ENCODE data around the gene ISYNA1. TPM values are rescaled to one million over a fixed set of nuclear protein-coding genes. Genes with fewer than 3 reads are reported as not detected.

ISYNA1 gene
- total and polyA plus RNA-seq, 2 donors (not counting 3 experiments of a cell fraction or from before 2014, with no cell fraction given): 69.0 to 70.2 TPM

GRCh38 chr19:18399008-18399407, 38.9 kb downstream of the ISYNA1 start:
- no peak overlapping the region for H3K9ac ChIP-seq (replicated peaks; ENCODE audit: extremely low read depth, insufficient read depth, low read length)
- no peaks in the 10 kb centered on the region for H3K9me1 ChIP-seq (replicated peaks; ENCODE audit: control insufficient read depth, extremely low read depth, insufficient read depth, low read length)
- H3K4me3 ChIP-seq (replicated peaks in 1 of 3; ENCODE audit: insufficient read depth in 1 of 3, low read depth in 1 of 3, low read length in 3 of 3): no peak overlapping the region
- H3K27me3 ChIP-seq (ENCODE audit: control insufficient read depth in 2 of 2, insufficient read depth in 2 of 2, low read length in 2 of 2): no peaks in the 10 kb centered on the region
- no peak overlapping the region for H3K27ac ChIP-seq (ENCODE audit: insufficient read depth, low read depth, low read length)
- no peaks in the 10 kb centered on the region for H3K79me2 ChIP-seq (ENCODE audit: control insufficient read depth, insufficient read depth, low read length)
- POLR2A ChIA-PET: interaction anchor here (1.5 kb wide), 1 partner anchor 13 kb away, joined by 4 read pairs; the partner anchor contains the start of gene GDF15
- TF ChIP-seq, protein P1, sequence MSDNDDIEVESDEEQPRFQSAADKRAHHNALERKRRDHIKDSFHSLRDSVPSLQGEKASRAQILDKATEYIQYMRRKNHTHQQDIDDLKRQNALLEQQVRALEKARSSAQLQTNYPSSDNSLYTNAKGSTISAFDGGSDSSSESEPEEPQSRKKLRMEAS (IDR thresholded peaks at IDR 0.05; ENCODE audit: insufficient read depth, insufficient read length): no peak
- TF ChIP-seq POLR2AphosphoS5 (IDR thresholded peaks at IDR 0.05; ENCODE audit: insufficient read depth, low read depth, low read length) (no peak), EZH2 (IDR thresholded peaks at IDR 0.05; ENCODE audit: borderline replicate concordance, low read depth, low read length, severe bottlenecking) (no peak), POLR2A (IDR thresholded peaks at IDR 0.05; ENCODE audit: low read depth, low read length) (no peak), GATA2 (IDR thresholded peaks at IDR 0.05; ENCODE audit: insufficient read depth, insufficient read length, low read depth, low read length) (no peak), CTCF (IDR thresholded peaks at IDR 0.05; ENCODE audit: extremely low read depth in 1 of 2, insufficient read depth in 1 of 2, low read depth in 1 of 2, low read length in 2 of 2) (no peak), JUN (IDR thresholded peaks at IDR 0.05; ENCODE audit: borderline replicate concordance, insufficient read depth, insufficient read length, low read depth) (no peak), FOS (IDR thresholded peaks at IDR 0.05; ENCODE audit: borderline replicate concordance, insufficient read depth, low read length) (no peak), MYC (IDR thresholded peaks at IDR 0.05; ENCODE audit: low read depth, low read length) (no peak)
- CTCF ChIA-PET: interaction anchor here (1.1 to 3.2 kb wide), 5 partner anchors 8 to 49 kb away, joined by 7 to 24 read pairs (median 8); partner anchors contain the start of gene GDF15
- dilution Hi-C loops (cut with MboI; ENCODE audit: extremely low pct_ligation_motif_present, low sequenced_read_pairs) (no loop called here), intact Hi-C loops (cut with micrococcal nuclease) (no loop called here)
- DNase-seq (ENCODE audit: low read depth, low spot score) (no peak), FAIRE-seq (no peak)
- H2AFZ ChIP-seq (ENCODE audit: low read depth, low read length): no peak overlapping the region
- no peaks in the 10 kb centered on the region for H3K36me3 ChIP-seq (ENCODE audit: control insufficient read depth in 2 of 2, extremely low read depth in 1 of 2, insufficient read depth in 2 of 2, low read length in 2 of 2)
- H3K4me2 ChIP-seq (ENCODE audit: insufficient read depth, low read length): no peak overlapping the region
- BruUV-seq (replicated peaks): no TSS peak
- H4K20me1 ChIP-seq (replicated peaks; ENCODE audit: control insufficient read depth, extremely low read depth, insufficient read depth, low read length): no peaks in the 10 kb centered on the region
- no peaks in the 10 kb centered on the region for H3K4me1 ChIP-seq (ENCODE audit: control insufficient read depth, extremely low read depth, insufficient read depth, low read length)
- H3K9me3 ChIP-seq (replicated peaks; ENCODE audit: control insufficient read depth, insufficient read depth, low read length): no peaks in the 10 kb centered on the region
